Breast epithelium (tissue), 3 donors: Measurements from ENCODE around the gene WDR7.

Experiments
- CTCF ChIP-seq, 3 donors: fragments of 450-650 bp; IDR thresholded peaks; one replicate each; pipeline ENCODE4 v1.5.1; 2016 to 2017; ENCODE audit warnings: antibody characterized with exemption in 3 of 3, mild to moderate bottlenecking in 3 of 3, moderate library complexity in 3 of 3
- POLR2AphosphoS5 ChIP-seq, 3 donors: sonication (generic); formaldehyde crosslinking; IDR thresholded peaks; one replicate each; pipeline ENCODE4 v1.6.1; 2017; ENCODE audit warnings: antibody characterized with exemption in 3 of 3

GRCh38 chr18:56770097-56770496 lies 118.9 kb downstream of the WDR7 start:
- TF ChIP-seq CTCF (IDR thresholded peaks at IDR 0.05) (no peak), POLR2AphosphoS5 (IDR thresholded peaks at IDR 0.05) (no peak)
